Activated naive CD4-positive, alpha-beta T cell treated with anti-CD3 and anti-CD28 coated beads for 36 hours (primary cell): ENCODE measurements around the gene ELAC1. TPM values are rescaled to one million over a fixed set of nuclear protein-coding genes. Genes with fewer than 3 reads are reported as not detected.

Source experiments
- CTCF ChIA-PET: fragments of 350-600 bp; sonication (Branson Sonifier 250); formaldehyde crosslinking; loops from one replicate; lab custom pipeline; 2021; ENCODE audit warnings: antibody characterized with exemption; lab: Charles Lee
- DNase-seq: peaks from one replicate; pipeline ENCODE4 v3.0.0-alpha.2; 2020
- H3K27ac Mint-ChIP-seq: one replicate; pipeline ENCODE4 v1.8.0; 2021; ENCODE audit warnings: mild to moderate bottlenecking, mixed read lengths
- H3K27me3 Mint-ChIP-seq: one replicate; pipeline ENCODE4 v1.8.0; 2021; ENCODE audit warnings: low read depth, mixed read lengths
- H3K36me3 Mint-ChIP-seq: one replicate; pipeline ENCODE4 v1.8.0; 2021; ENCODE audit warnings: low read depth, mixed read lengths
- H3K4me1 Mint-ChIP-seq: one replicate; pipeline ENCODE4 v1.8.0; 2021; ENCODE audit warnings: low read depth, mixed read lengths
- H3K4me3 Mint-ChIP-seq: one replicate; pipeline ENCODE4 v1.8.0; 2021; ENCODE audit warnings: mild to moderate bottlenecking, moderate library complexity, mixed read lengths
- H3K9me3 Mint-ChIP-seq: one replicate; pipeline ENCODE4 v1.8.0; 2021; ENCODE audit warnings: mixed read lengths
- intact Hi-C: fragments of 100-400 bp; cut with micrococcal nuclease; formaldehyde crosslinking; loops from one replicate; pipeline ENCODE4 v1.15.1; 2023
- total RNA-seq, 2 experiments: library from RNA; stranded (reverse); gene quantifications; one replicate each; pipeline ENCODE4 v1.2.3, GENCODE V29; 2021

The ELAC1 gene
- total RNA-seq, 2 experiments from 2014 or later: 2.7 to 4.0 TPM

DNA sequence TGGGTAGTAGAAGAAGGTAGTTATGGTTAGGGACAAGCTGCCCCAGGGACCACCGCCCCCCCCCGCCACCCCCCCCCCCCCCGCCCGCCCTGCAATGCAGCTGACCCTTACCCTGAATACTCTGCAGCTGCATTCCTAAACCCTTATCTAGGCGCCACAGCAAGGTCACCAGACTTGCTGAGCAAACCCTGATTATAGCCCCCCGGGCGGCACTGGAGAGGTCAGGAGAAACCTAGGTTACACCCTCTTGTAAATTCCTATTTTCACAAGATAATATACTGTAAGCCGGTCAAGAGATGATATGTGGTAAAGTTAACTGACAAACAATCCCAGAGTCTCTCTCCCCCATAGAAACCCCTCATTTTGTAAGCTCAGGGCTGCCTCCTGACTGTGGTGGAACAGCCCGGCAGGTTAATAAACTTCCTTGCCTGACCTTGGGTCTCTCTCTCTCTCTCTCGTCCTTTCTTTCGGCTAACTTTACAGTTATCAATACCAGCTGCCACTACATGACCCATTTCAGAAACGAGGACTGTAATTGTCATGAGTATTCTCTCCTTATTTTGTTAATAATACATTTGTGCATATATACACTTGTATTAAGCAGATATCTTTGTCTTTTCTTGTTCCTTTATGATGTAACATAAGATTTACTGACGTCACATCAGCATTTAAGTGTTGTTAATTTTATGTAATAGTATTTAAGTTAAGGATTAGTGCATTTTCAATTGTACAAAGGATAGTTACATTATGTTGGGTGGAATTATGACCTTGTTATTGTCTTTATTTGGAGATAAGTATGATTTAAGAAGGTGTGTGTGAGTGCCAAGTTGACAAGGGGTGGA, 39.3 kb downstream of the ELAC1 start:
- Mint-ChIP-seq H3K36me3 (no peaks in the 10 kb centered on the region), H3K27me3 (no peaks in the 10 kb centered on the region), H3K27ac (no peak overlapping the region), H3K9me3 (peaks cover 1% of the 10 kb centered on the region), H3K4me1 (no peaks in the 10 kb centered on the region), H3K4me3 (no peak overlapping the region)
- intact Hi-C loops: no loop called here
- no peak for DNase-seq
- CTCF ChIA-PET: interaction anchor here (0.6 to 0.8 kb wide), 2 partner anchors 16 to 134 kb away, joined by 3 read pairs; no protein-coding TSS in a partner anchor

GRCh38 chr18:51007790-51008139, 39.9 kb downstream of the ELAC1 start:
- Mint-ChIP-seq H3K9me3 (no peaks in the 10 kb centered on the region), H3K27me3 (no peaks in the 10 kb centered on the region), H3K4me1 (no peaks in the 10 kb centered on the region), H3K36me3 (no peaks in the 10 kb centered on the region), H3K4me3 (no peak overlapping the region), H3K27ac (no peak overlapping the region)
- no peak for DNase-seq
- CTCF ChIA-PET: interaction anchor here (0.6 kb wide), 1 partner anchor 133 kb away, joined by 3 read pairs; no protein-coding TSS in a partner anchor
- intact Hi-C loops: no loop called here

- DNase-seq: no peak
- Mint-ChIP-seq H3K4me3 (no peak overlapping the region), H3K27ac (no peak overlapping the region), H3K27me3 (no peaks in the 10 kb centered on the region), H3K9me3 (no peaks in the 10 kb centered on the region), H3K4me1 (no peaks in the 10 kb centered on the region), H3K36me3 (no peaks in the 10 kb centered on the region)
- intact Hi-C loops: no loop called here
- CTCF ChIA-PET: no interaction called here
Measured at GRCh38 chr18:51009072-51009471, 41.2 kb downstream of the ELAC1 start.

- intact Hi-C loops: no loop called here
- CTCF ChIA-PET: interaction anchor here (0.7 kb wide), 1 partner anchor 20 kb away, joined by 3 read pairs; no protein-coding TSS in a partner anchor
- no peak for DNase-seq
- Mint-ChIP-seq H3K4me1 (no peaks in the 10 kb centered on the region), H3K9me3 (no peaks in the 10 kb centered on the region), H3K27me3 (no peaks in the 10 kb centered on the region), H3K4me3 (no peak overlapping the region), H3K36me3 (no peaks in the 10 kb centered on the region), H3K27ac (no peak overlapping the region)
Measured at GRCh38 chr18:51010218-51010617, 42.4 kb downstream of the ELAC1 start.

DNA sequence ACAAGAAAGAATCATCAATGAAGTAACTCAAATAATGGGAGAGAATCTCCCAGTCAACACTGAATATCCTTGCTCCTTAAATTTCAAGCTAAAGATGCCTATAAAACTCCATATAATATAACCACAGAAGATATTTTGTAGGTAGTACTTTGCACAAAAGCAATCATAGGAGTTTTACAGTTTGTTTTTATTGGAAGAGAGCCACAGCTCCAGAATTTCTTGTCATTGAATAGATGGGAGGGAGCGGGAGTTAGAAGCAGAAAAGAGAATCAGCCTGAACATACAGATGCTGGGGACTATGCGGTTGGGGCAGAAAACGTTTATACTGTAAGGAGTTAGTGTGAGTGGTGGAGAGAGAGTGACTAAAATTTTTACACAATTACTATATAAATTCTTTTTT, 43.9 kb downstream of the ELAC1 start:
- CTCF ChIA-PET: interaction anchor here (0.7 to 1.5 kb wide), 2 partner anchors 13 to 379 kb away, joined by 3 to 4 read pairs; no protein-coding TSS in a partner anchor
- no peak overlapping the region for H3K27ac Mint-ChIP-seq
- peaks cover 2% of the 10 kb centered on the region for H3K36me3 Mint-ChIP-seq
- no peak for DNase-seq
- H3K4me1 Mint-ChIP-seq: no peaks in the 10 kb centered on the region
- H3K4me3 Mint-ChIP-seq: no peak overlapping the region
- H3K27me3 Mint-ChIP-seq: no peaks in the 10 kb centered on the region
- H3K9me3 Mint-ChIP-seq: no peaks in the 10 kb centered on the region
- intact Hi-C loops: no loop called here

GRCh38 chr18:51012441-51012840, 44.6 kb downstream of the ELAC1 start:
- intact Hi-C loops: no loop called here
- Mint-ChIP-seq H3K4me1 (no peaks in the 10 kb centered on the region), H3K36me3 (peaks cover 2% of the 10 kb centered on the region)

DNA sequence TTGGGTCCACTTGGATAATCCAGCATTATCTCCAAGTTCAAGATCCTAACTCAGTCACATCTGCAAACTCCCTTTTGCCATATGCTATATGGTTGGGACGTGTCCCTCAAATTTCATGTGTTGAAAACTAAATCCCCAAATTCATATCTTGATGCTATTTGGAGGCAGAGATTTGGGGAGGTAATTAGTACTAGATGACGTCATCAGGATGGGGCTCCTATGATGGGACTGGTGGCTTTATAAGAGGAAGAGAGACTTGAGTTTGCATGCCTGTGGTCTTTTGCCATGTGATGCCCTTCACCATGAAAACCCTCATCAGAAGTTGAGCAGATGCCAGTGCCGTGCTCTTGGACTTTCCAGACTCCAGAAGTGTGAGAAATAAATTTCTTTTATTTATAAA, 45.4 kb downstream of the ELAC1 start:
- Mint-ChIP-seq H3K27me3 (no peaks in the 10 kb centered on the region), H3K36me3 (peaks cover 2% of the 10 kb centered on the region), H3K4me3 (no peak overlapping the region), H3K4me1 (no peaks in the 10 kb centered on the region), H3K9me3 (no peaks in the 10 kb centered on the region), H3K27ac (no peak overlapping the region)
- no peak for DNase-seq
- CTCF ChIA-PET: no interaction called here
- intact Hi-C loops: no loop called here

More at GRCh38 chr18:51012441-51012840, 44.6 kb downstream of the ELAC1 start:
- no peak overlapping the region for H3K27ac Mint-ChIP-seq
- no peaks in the 10 kb centered on the region for H3K27me3 Mint-ChIP-seq
- no peak for DNase-seq
- no peaks in the 10 kb centered on the region for H3K9me3 Mint-ChIP-seq
- H3K4me3 Mint-ChIP-seq: no peak overlapping the region
- CTCF ChIA-PET: interaction anchor here (1.1 to 1.5 kb wide), 2 partner anchors 12 to 39 kb away, joined by 4 to 5 read pairs; no protein-coding TSS in a partner anchor

DNA sequence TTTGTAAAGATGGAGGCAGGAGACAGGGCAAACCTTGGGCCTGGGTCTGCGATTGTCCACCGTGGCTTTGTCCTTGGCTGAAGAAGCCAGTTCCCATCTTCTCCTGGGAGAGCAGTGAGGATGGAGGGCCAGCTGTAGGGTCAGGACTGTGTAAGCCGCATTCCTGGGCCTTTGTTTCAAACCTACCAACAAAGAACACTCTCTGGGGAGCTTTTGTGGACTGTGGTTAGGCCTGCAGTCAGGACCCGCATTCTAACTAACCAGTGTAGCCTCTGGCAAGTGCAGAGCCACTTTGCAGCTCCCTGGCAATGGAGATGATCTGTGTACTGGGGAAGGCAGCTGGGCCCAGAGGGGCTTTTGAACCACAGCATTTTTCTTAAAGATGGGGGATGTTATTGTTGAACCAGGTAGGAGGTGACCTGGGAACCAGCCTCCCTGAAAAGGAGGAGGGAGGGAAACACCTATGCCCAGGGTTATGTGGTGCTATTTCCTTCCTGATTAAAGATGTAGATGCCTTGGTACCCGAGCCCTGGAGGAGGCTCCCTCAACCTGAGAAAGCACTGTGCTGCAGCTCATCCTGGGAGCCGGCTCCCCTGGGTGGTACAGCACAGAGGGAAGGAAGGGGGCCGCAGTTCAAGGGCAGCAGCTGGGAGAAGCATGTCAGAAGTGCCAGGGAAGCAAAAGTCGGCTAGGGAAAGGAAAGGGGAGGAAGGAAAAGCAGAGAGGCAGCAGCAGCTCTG, 49.5 kb downstream of the ELAC1 start:
- no peaks in the 10 kb centered on the region for H3K9me3 Mint-ChIP-seq
- DNase-seq: no peak
- H3K4me1 Mint-ChIP-seq: no peaks in the 10 kb centered on the region
- no peak overlapping the region for H3K27ac Mint-ChIP-seq
- CTCF ChIA-PET: no interaction called here
- peaks cover 2% of the 10 kb centered on the region for H3K36me3 Mint-ChIP-seq
- no peaks in the 10 kb centered on the region for H3K27me3 Mint-ChIP-seq
- no peak overlapping the region for H3K4me3 Mint-ChIP-seq
- intact Hi-C loops: no loop called here

GRCh38 chr18:51020536-51020935, 52.7 kb downstream of the ELAC1 start:
- Mint-ChIP-seq H3K27ac (no peak overlapping the region), H3K36me3 (peaks cover 5% of the 10 kb centered on the region), H3K4me1 (no peaks in the 10 kb centered on the region), H3K9me3 (peaks cover 5% of the 10 kb centered on the region), H3K4me3 (no peak overlapping the region), H3K27me3 (no peaks in the 10 kb centered on the region)
- CTCF ChIA-PET: interaction anchor here (0.9 kb wide), 1 partner anchor 8 kb away, joined by 3 read pairs; no protein-coding TSS in a partner anchor
- intact Hi-C loops: no loop called here
- no peak for DNase-seq

- Mint-ChIP-seq H3K36me3 (peaks cover 5% of the 10 kb centered on the region), H3K27me3 (no peaks in the 10 kb centered on the region), H3K4me3 (no peak overlapping the region), H3K4me1 (no peaks in the 10 kb centered on the region), H3K9me3 (peaks cover 5% of the 10 kb centered on the region), H3K27ac (no peak overlapping the region)
- DNase-seq: no peak
- intact Hi-C loops: no loop called here
- CTCF ChIA-PET: interaction anchor here (0.9 kb wide), 1 partner anchor 8 kb away, joined by 3 read pairs; no protein-coding TSS in a partner anchor
Measured at GRCh38 chr18:51021226-51021965, 53.6 kb downstream of the ELAC1 start.

GRCh38 chr18:51025512-51025911, 57.7 kb downstream of the ELAC1 start:
- Mint-ChIP-seq H3K27ac (no peak overlapping the region), H3K4me3 (no peak overlapping the region), H3K4me1 (peaks cover 16% of the 10 kb centered on the region), H3K9me3 (peaks cover 5% of the 10 kb centered on the region), H3K27me3 (no peaks in the 10 kb centered on the region), H3K36me3 (peaks cover 8% of the 10 kb centered on the region)
- no peak for DNase-seq
- CTCF ChIA-PET: no interaction called here
- intact Hi-C loops: no loop called here
